ENCODE results near the gene ZNF324. TPM values are rescaled to one million over a fixed set of nuclear protein-coding genes. Genes with fewer than 3 reads are reported as not detected.

ZNF324 gene
- total and polyA plus RNA-seq, 2 of the 13 experiments (the other 11 are each of a cell fraction or from before 2014, with no cell fraction given), result 1.1 to 4.7 TPM

- TF ChIP-seq BCLAF1 (IDR thresholded peaks at IDR 0.05) (no peak), MAFG (CRISPR knock-in tag; IDR thresholded peaks at IDR 0.05) (no peak), THYN1 (CRISPR knock-in tag; IDR thresholded peaks at IDR 0.05; ENCODE audit: borderline replicate concordance, low read depth) (no peak), TCF7 (IDR thresholded peaks at IDR 0.05; ENCODE audit: low read depth) (no peak), ZNF207 (IDR thresholded peaks at IDR 0.05; ENCODE audit: borderline replicate concordance) (no peak), ZNF225 (CRISPR knock-in tag; IDR thresholded peaks at IDR 0.05) (no peak), TBL1XR1 (IDR thresholded peaks at IDR 0.05; ENCODE audit: borderline replicate concordance, low read length, partially characterized antibody) (no peak), ZNF121 (CRISPR knock-in tag; IDR thresholded peaks at IDR 0.05) (no peak), U2AF1 (optimal IDR thresholded peaks at IDR 0.05; ENCODE audit: low read depth, low read length) (no peak), PRMT3 (CRISPR knock-in tag; IDR thresholded peaks at IDR 0.05; ENCODE audit: borderline replicate concordance, low read depth) (no peak), ZNF782 (CRISPR knock-in tag; IDR thresholded peaks at IDR 0.05; ENCODE audit: borderline replicate concordance) (no peak), ZNF670 (CRISPR knock-in tag; IDR thresholded peaks at IDR 0.05; ENCODE audit: borderline replicate concordance) (no peak), ZNF143 (CRISPR knock-in tag; IDR thresholded peaks at IDR 0.05) (peak; percentile 94), JUND (CRISPR knock-in tag; IDR thresholded peaks at IDR 0.05) (no peak), ZEB1 (IDR thresholded peaks at IDR 0.05; ENCODE audit: insufficient replicate concordance, low read depth) (peak; percentile 87), ZNF878 (CRISPR knock-in tag; IDR thresholded peaks at IDR 0.05) (no peak), SAP130 (CRISPR knock-in tag; IDR thresholded peaks at IDR 0.05; ENCODE audit: low read depth) (peak; percentile 99), ZNF629 (CRISPR knock-in tag; conservative IDR thresholded peaks at IDR 0.05) (no peak), ZFP41 (CRISPR knock-in tag; IDR thresholded peaks at IDR 0.05; ENCODE audit: borderline replicate concordance) (no peak; the same call in 1 of the 2 replicates), MNT (IDR thresholded peaks at IDR 0.05) (peak; percentile 89), ZNF564 (CRISPR knock-in tag; IDR thresholded peaks at IDR 0.05) (no peak), TOE1 (CRISPR knock-in tag; IDR thresholded peaks at IDR 0.05) (no peak), ZBTB7B (CRISPR knock-in tag; IDR thresholded peaks at IDR 0.05) (peak; percentile 71), JUN (CRISPR knock-in tag; IDR thresholded peaks at IDR 0.05) (no peak), TEF (CRISPR knock-in tag; IDR thresholded peaks at IDR 0.05) (no peak), BRF2 (CRISPR knock-in tag; IDR thresholded peaks at IDR 0.05) (no peak)
Observed at GRCh38 chr19:58466760-58467589, at the start of gene ZNF324 (continued).
